Measurements from ENCODE around the gene GLA.

GLA gene

DNA sequence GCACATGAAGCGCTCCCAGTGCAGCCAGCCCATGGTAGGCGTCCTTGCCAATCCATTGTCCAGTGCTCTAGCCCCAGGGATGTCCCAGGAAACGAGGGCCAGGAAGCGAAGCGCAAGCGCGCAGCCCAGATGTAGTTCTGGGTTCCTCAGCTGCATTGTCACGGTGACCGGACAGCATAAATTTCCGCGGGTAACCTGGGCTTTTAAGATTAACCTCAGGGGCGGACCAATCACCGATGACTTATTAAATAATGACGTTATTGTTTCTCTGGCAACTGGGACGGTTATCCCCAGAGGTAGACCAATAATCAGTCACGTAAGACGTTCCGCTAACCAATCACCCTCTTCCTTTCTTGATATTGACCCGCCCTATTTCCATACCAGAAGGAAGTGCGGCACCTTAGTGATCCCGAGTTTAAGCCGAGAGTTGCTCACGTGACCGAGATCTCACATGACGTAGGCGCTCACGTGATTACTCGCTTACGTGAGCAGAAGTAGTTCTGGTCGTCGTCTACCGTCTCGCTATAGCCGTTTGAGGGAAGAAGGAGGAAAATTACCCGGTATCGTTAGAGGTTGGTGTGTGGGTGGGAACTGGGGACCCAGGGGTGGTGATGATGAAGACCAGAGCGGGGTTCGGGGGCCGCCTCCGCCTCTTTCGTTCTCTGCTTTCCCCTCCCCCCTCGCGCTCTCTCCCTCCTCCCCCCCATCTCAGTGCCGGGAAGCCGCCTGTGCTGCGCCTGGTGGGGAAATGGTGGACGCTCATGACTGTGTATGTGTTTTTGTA, at the start of gene GLA, which contains the start of gene HNRNPH2:
TSS of gene GLA (minus strand) at position 178 of the 784 bp plus-strand sequence. CDS start at position 156, 22 bp downstream.
TSS of gene HNRNPH2 (plus strand) at position 475 of the 784 bp plus-strand sequence. CDS start 3,767 bp downstream, outside the sequence.
- peak; percentile 94 to 99 for DNase-seq

DNA sequence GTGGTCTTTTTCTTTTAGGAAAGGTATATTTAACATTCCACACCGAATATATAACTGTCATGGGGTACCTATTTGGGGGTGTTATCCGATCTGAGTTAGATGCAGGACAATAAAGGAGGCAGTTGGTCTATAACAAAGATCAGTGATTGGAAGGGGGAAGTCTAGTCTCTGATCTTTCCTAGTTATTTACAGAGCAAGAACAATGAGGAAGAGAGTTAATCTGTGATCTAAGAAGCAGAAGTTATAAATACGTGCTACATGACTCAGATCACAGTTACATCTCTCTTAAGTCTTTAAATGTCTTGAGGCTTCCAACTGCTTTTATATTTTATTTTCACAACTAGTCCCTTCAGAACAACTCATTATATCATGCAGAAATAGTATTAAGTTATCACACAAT, 44.3 kb upstream of the GLA start:
- DNase-seq, result no peak

DNA sequence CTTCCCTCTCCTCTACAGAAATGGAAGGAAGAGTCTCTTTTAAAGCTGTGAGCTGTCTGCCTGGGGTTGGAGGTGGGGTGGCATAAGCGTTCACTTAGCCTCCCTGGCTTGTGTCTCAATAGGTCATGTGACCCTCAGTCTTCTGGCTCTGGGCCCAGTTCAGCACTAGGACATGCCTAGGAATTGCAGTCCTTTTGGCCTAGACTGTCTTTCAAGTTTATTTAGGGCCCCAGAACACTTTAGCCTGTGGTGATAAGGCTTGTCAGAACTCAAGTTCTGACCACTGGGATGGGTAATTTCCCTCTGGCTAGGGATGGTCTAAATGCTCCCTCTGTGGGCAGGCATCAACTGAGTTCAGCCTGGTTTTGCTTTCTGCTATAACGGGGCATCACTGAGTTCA, 43.2 kb upstream of the GLA start:
- no peak for DNase-seq

DNA sequence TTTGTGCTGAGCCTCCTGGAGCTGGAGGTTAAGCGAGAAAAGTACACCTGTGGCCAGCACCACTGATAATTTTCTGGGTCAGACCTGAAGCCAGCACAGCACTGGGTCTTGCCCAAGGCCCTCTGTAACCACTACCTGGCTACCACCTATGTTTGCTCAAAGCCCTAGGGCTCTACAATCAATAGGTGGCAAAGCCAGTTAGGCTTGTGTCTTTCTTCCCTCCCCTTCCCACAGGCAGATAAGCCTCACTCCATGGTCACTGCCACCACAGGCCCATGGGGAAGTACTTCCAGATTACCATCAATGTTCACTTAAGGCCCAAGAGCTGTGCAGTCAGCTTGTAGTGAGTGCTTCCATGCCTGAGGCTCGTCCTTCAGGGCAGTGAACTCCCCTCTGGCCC, 42.4 kb upstream of the GLA start:
- no peak for DNase-seq

DNA sequence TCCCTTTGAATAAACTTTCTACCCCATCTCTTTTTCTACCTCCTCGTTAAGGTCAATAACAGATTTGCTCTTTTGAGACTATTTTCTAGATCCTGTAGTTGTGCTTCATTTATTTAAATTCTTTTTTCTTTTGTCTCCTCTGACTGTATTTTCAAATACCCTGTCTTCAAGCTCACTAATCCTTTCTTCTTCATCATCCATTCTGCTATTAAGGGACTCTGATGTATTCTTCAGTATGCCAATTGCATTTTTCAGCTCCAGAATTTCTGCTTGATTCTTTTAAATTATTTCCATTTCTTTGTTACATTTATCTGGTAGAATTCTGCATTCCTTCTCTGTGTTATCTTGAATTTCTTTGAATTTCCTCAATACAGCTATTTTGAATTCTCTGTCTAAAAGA, 41.6 kb upstream of the GLA start:
- DNase-seq, result no peak

DNA sequence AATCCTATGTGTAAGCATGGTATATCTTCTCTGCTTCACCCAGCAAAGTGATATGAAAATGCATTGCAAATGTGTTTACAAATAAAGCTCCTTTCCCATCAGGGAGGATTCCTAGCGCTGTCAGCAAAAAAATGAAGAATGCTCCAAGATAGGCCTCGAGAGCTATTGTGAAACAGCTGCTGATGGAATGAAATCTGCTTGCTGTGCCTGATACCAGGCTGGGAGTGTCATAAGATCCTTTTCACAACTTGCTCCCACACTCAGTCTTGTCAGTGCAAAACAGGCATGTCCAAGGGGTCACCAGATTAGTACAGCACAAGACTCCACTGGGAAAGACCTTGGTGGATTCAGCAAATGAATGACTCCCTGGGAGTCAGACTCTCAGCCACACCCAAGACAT, 34.4 kb upstream of the GLA start:
- no peak for DNase-seq

DNA sequence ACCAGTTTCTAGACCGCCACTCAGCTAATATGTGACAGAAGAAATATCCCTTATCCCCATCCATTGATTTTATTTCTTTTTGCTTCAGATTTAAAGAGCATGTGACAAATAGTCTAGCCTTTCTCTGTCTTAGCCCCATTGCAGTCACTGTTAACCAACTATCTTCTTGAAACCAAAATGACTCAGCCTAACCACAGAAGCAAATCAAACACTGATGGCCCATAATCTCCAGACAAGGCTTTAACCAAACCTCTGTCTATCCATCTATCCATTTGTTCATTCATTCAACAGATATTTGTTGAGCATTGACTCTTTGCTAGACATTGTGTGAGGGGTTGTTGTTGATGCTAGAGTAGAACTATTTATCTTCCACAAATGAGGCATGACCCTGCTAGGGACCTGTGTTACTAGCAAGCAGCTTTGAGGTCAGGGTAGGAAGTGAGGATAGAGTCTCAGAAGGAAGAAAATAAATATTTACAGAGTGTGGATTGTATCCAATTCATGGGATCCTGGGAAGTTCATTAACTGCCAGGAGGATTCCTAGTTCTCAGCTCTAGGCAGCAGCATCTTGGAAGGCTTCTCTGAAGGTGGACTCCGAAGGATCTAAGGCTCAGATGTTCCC, 22.8 kb upstream of the GLA start:
- DNase-seq, result no peak

DNA sequence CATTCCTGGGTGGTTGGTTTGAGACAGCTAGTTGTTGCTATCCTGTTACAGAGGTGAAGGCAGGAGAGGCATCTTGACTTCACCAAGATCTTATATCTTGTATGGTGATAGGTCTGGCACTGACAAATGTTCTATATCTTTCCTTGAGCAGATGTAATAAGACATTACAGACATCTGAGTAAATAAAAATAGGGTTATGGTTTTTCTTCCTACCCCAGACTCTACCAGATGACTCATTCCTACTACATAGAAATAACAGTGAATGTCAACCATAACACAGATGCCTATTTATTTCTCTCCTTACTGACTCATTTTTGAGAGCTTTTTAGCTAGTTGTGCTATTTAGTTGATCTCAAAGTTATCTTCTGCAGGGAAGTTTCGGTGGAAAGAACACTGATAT, 22.2 kb upstream of the GLA start:
- no peak for DNase-seq

DNA sequence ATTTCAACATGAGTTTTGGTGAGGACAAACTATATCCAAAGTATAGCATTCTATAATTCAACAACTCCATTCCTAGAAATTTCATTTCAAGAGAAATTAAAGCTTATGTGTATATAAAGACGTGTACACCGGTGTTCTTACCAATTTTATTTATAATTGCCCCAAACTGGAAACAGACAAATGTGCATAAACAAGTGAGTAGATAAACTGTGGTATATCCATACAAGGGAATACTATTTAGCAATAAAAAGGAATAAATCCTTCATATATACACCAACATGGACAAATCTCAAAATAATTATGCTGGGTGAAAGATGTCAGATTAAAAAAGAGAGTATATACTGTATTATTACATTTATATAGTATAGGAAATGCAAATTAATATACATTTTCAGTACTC, 20.2 kb upstream of the GLA start:
- no peak for DNase-seq

DNA sequence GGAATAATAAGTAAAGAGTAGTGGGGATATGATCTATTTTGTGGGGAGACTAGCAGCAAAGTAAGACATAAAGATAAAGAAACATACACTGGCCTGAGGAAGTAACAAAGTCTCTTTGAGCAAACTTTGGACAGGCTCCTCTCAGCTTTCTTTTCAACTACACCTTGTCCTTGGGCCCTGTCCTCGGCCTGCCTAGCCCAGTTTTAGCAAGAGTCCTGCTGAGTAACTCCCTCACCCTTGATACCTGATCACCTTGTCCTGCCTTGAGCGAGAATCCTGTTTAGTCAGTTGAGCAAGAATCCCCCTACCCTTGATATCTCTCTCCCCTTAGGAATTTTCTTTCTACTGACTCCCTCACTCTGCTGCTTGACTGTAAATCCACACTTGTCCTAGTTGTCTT, 11.8 kb upstream of the GLA start:
- DNase-seq, result no peak

DNA sequence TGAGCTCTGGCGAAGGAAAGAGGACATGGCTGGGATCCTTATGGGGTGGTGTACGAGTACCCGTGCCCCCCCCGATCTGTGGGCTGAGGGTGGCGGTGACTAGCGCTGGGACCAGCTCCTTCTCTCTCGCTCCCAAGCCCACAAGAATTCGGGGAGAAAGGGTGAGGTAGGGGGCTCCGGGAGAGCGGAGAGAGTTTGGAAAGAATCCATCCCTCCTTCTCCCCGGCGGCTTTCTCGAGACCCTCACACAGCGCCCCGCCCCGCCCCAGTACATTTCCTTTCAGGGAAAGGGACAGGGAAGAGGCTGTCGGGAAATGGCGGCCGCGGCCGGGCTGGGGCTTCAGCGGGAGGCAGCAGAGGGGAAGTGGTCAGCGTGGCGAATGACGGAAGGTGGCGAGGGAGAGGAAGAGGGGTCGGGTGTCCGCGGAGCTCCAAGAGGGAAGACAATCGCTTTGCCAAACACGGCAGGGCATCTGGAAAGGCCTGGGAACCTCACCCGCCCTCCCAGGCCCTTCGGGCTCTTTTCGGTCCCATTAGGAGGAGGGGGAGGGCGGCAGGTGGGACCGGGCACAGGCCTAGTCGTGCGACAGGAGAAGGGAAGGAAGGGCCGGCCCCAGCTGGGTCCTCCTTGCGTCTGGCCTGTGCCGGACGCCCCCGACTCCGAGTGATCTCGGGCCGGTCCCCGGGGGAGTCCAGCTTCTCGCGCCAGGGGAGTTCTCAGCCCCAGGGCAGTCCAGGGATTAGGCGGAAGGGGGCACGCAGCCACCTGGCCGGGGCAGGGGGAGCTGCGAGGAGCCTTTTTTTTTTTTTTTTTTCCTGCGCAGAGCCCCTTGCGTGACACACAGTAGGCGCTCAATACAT, 10.5 kb upstream of the GLA start:
- no peak for DNase-seq

DNA sequence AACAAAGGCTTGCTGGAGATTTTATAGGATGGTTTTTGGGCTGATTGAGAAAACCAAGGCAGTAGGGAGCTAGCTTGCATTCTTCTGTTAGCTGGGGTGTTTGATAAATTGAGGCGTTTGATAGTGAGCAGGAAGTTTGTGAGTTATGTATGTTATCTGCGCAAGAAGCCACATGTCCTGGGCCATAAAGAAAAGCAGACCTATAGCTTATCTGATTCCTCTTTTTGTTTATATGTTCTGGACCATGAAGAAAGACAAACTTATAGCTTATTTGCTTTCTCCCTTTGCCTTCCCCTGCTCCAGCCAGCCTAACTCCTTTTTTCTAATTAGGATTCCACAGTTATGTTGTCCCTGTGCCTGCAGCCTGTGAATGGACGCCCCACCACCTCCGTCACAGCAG, 9.5 kb upstream of the GLA start:
- no peak for DNase-seq

DNA sequence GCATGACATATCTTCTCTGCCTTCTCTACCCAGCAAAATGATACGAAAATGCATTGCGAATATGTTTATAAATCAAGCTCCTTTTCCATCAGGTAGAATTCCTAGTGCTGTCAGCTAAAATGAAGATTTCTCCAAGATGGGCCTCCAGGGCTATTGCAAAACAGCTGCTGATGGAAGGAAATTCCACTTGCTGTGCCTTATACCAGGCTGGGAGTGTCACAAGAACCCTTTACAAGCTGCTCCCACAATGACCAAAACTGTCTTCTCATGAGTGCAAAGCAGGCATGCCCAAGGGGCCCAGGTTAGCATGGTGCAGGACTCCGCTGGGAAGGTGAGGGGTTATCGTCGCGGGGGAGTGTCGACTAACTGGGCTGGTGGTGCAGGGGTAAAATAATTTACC, 9.0 kb upstream of the GLA start:
- DNase-seq, result no peak

DNA sequence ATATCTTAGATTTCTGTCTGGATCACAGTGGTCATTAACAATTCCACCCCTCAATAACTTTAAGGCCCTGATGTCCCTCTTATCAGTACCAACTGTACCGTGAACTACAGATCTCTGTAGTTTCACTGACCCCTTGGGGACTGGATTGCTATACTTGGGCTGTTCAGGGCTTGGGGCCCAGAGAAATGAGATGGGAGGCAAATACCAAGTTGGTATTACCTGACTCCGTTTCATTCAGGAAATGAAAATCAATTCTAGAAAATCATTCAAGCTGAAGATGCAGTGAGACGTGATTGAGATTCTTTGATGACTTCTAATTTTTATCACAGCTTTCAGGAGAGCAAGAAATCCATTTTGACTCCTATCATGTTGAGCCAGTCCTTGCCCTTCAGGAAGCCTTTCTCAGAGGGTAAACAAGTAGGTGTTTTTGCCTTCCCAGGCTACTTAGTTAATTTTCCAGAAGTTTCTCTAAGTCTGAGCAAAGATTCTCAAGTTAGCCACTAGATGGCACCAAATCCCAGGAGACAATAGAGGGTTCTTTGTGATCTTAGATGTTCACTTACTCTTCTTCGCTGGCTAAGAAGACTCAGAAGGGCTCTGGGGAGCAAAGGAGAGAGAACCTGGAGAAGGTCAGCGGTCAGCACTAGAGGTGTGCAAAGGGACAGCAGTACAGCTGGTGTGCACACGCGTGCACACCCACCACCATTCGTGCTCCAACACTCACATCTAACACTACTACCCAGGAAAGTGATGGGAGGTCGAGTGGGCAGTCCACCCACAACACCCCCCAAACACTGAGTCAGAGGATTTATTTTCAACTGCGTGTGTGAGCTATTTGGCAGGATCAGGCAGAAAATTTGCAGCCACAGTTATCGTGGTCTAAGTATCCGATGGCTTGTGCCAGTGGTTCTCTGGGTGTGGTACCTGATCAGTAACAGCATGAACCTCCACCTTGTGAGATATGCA, 7.7 kb upstream of the GLA start:
- DNase-seq, result peak; percentile 57 to 61

DNA sequence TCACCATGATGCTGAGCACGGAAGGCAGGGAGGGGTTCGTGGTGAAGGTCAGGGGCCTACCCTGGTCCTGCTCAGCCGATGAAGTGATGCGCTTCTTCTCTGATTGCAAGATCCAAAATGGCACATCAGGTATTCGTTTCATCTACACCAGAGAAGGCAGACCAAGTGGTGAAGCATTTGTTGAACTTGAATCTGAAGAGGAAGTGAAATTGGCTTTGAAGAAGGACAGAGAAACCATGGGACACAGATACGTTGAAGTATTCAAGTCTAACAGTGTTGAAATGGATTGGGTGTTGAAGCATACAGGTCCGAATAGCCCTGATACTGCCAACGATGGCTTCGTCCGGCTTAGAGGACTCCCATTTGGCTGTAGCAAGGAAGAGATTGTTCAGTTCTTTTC, 4.3 kb upstream of the GLA start:
- DNase-seq, result no peak

DNA sequence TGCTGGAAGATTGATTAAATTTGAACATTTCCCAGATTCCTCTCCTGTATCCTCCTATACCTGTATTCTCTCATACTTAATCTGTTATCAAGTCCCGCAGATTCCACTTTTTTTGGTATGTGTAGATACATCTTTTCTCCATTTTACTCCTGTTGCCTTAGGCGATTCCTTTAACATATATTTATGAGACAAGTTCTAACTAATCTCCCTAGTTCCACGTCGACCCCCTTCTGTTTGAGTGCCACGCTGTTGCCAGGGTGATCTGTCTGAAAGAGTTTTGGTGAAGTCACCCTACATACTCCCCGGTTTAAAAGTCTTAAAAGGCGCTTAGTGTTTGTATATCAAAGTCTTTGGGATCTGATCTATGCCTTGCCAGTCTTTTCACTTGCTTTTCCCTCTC, 2.7 kb upstream of the GLA start:
- no peak for DNase-seq

DNA sequence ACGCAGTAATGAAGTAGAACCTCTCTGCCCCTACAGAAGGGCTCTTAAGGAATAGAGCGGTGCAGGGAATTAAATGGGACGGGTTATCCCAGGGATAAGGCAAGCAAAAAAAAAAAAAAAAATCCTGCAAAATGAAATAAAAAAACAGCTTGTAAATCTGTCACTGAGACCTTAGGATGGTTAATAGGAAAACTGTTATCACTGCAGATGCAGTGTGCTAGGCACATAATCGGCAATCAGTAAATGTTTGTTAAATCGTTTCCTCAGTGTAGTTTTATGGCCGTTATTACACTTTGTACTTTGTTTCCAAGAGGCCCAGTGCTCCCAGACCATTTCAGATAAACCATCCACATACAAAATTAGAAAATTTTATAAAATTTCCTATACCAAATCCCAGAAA, 1.3 kb upstream of the GLA start:
- no peak for DNase-seq

DNA sequence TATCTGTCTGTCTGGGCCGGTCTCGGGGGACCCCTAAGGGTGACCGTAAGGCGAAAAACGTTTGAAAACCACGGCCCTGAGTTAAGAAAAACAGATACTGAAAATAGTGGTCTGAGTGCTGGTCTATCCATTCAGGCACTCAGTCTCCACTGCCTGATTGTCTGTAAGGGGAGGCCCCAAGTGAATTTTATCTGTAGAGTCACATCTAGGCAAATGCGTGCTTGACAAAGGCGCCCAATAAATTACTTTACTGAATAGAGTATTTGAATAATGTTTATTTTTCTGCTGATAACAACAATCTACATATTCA, 762 bp upstream of the GLA start:
- no peak for DNase-seq

DNA sequence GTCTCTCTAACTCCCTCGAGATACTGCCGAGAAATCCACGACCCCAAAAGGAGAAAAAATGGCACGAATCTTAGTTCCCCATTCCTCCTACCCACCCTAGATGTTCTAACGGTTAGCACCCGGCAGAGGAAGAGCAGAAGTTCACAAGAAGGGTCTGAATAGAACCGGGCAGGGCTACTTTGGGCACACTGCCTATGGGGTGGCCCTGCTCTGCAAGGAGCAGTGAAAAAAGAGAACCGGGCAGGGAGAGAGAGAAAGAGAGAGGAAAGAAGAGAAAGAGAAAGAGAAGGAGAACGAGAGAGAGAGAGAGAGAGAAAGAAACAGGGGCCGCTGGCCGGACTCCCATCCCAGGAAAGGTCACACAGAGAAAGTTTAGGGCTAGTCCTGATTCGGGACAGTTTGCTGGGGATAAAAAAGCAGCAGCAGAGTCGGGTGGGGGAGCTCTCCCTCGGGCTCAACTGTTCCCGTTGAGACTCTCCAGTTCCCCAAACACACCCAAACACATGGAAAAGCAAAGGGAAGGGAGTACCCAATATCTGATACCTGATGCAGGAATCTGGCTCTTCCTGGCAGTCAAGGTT, 468 bp downstream of the GLA start:
- DNase-seq, result no peak

DNA sequence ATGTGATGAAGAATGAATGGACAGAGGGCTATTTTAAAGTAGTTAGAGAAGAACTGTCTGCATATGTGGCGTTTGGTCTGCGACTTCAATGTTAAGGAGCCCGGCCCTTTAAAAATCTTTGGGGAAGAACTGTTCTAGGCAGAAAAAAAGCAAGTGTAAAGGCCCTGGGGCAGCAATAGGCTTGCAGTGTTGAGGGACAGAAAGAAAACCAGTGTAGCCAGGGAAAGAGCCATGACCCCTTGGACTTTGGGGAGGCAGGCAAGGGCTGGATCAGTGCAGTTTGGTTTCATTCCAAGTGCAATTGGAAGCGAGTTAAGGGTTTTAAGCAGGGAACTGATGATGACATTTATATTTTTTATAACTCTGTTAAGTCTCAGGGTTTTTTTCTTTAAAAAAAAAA, 7.9 kb downstream of the GLA start:
- no peak for DNase-seq

DNA sequence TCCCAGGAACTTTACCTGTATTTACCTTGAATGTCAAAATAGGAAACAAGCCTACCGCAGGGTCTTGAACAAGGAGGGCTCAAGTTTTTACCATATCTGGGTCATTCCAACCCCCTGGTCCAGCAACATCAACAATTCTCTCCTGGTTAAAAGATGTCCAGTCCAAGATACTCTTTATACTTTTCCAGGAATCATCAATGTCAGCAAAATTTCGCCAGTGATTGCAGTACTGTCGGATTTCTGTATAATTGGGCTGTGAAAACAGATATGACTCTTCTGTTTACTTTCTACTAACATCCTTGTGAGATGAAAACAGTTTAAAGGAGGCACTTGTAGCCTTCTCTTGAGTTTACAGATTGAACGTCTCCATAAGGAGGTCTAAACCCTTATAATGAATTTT, 9.0 kb downstream of the GLA start:
- DNase-seq, result no peak

DNA sequence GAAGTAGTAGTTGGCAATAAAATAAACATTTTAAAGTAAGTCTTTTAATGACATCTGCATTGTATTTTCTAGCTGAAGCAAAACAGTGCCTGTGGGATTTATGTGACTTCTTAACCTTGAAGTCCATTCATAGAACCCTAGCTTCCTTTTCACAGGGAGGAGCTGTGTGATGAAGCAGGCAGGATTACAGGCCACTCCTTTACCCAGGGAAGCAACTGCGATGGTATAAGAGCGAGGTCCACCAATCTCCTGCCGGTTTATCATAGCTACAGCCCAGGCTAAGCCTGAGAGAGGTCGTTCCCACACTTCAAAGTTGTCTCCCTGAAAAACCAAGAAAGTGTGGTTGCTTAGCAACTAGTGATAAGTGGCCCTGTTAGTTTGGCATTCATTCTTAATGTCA, 9.9 kb downstream of the GLA start:
- no peak for DNase-seq

Data from NCI-H2081 (cell line).